T-helper 1 cell treated with Interleukin-12 subunit alpha and Interleukin-12 subunit beta and Interleukin-4 antibody, amounts not matched to agents 30 μg/mL and 1 μg/mL, for 36 hours (primary cell): ENCODE measurements around the gene NLRP6.
"Not testable (repeated sequence)": the region's sequence is repeated elsewhere in the genome, so short reads cannot be mapped to it uniquely, and the experiment has no call there.

ENCODE experiments used
- H3K27ac Mint-ChIP-seq: one replicate; pipeline ENCODE4 v1.8.0; 2021; ENCODE audit warnings: mild to moderate bottlenecking, mixed read lengths
- H3K27me3 Mint-ChIP-seq: one replicate; pipeline ENCODE4 v1.8.0; 2021; ENCODE audit warnings: low read depth, mixed read lengths
- H3K36me3 Mint-ChIP-seq: one replicate; pipeline ENCODE4 v1.8.0; 2021; ENCODE audit warnings: low read depth, mixed read lengths
- H3K4me1 Mint-ChIP-seq: one replicate; pipeline ENCODE4 v1.8.0; 2021; ENCODE audit warnings: low read depth, mixed read lengths
- H3K4me3 Mint-ChIP-seq: one replicate; pipeline ENCODE4 v1.8.0; 2021; ENCODE audit warnings: mild to moderate bottlenecking, moderate library complexity, mixed read lengths
- H3K9me3 Mint-ChIP-seq: one replicate; pipeline ENCODE4 v1.8.0; 2021; ENCODE audit warnings: mixed read lengths

The NLRP6 gene

DNA sequence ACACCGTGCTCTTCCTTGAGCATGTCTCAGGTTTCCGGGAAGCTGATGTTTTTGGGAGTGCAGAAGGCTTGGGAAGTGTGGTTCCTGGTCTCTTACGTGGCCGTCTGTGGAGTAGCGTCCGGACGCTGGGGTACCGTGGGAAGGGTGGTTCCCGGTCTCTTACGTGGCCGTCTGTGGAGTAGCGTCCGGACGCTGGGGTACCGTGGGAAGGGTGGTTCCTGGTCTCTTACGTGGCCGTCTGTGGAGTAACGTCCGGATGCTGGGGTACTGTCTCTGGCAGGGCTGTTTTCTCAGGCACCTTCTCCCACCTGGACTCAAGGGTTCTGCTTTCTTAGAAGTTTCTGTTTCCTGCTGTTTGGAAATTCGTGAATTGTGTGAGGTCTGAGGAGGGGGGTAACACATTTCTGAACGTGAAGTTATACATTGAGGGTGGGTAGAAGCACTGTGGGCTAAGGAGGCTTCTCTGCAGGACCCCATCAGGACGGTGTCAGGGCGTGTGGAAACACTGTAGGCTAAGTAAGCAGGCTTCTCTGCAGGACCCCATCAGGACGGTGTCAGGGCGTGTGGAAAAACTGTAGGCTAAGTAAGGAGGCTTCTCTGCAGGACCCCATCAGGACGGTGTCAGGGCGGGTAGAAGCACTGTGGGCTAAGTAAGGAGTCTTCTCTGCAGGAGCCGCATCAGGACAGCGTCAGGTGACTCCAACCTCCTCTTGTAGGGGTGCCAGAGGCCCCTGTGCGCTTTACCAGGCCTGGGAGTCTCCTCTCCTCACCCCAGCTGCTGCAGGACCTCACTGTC is 47.8 kb downstream of the NLRP6 start:
- Mint-ChIP-seq H3K27me3 (no peaks in the 10 kb centered on the region), H3K36me3 (no peaks in the 10 kb centered on the region), H3K9me3 (no peaks in the 10 kb centered on the region), H3K27ac (peak overlapping the region; percentile 90), H3K4me3 (no peak overlapping the region), H3K4me1 (peaks cover 37% of the 10 kb centered on the region)

- Mint-ChIP-seq H3K27ac (peak overlapping the region; percentile 90), H3K27me3 (no peaks in the 10 kb centered on the region), H3K9me3 (no peaks in the 10 kb centered on the region), H3K4me1 (peaks cover 39% of the 10 kb centered on the region), H3K36me3 (no peaks in the 10 kb centered on the region), H3K4me3 (peak overlapping the region; percentile 53)
These were observed 48.3 kb downstream of the NLRP6 start for GRCh38 chr11:326592-326841.

GRCh38 chr11:326842-327580 is 48.8 kb downstream of the NLRP6 start:
- no peaks in the 10 kb centered on the region for H3K9me3 Mint-ChIP-seq
- no peaks in the 10 kb centered on the region for H3K27me3 Mint-ChIP-seq
- H3K27ac Mint-ChIP-seq, result peak overlapping the region; percentile 90
- peaks cover 44% of the 10 kb centered on the region for H3K4me1 Mint-ChIP-seq
- H3K4me3 Mint-ChIP-seq, result peak overlapping the region; percentile 53
- no peaks in the 10 kb centered on the region for H3K36me3 Mint-ChIP-seq

DNA sequence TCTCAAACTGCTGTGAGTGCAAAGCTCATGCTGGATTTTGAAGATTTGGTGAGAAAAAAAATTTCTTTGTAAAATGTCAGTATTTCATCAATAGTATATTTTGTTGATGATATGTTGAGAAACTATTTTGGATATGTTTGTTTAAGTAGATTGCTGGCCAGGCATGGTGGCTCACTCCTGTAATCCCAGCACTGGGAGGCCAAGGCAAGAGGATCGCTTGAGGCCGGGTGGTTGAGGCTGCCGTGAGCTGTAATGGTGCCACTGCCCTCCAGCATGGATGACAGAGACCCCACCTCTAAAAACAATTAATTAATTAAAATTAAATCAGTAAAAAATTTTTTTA is 49.3 kb downstream of the NLRP6 start:
- H3K27ac Mint-ChIP-seq, result peak overlapping the region; percentile 90
- H3K4me3 Mint-ChIP-seq, result peak overlapping the region; percentile 44
- H3K36me3 Mint-ChIP-seq, result no peaks in the 10 kb centered on the region
- no peaks in the 10 kb centered on the region for H3K9me3 Mint-ChIP-seq
- H3K27me3 Mint-ChIP-seq, result no peaks in the 10 kb centered on the region
- H3K4me1 Mint-ChIP-seq, result peaks cover 45% of the 10 kb centered on the region

DNA sequence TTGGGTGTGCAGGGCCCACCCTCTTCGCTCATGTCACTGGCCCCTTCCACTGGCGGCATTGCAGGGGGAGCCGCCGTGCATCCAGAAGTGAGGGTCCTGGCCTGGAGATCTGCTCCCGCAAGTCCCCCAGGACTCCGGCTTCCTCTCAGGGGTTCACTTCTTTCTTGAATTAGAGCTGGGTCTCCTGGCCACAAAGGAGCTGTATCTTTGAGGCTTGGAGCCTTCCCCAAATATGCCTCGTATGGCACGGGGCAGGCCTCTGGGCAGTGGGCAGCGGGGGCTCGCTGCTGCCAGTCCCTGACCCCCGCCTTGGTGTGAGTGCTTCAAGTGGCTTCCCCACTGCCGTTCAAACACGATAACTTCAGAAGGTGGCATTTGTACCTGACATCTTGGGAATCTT is 49.8 kb downstream of the NLRP6 start:
- no peak overlapping the region for H3K4me3 Mint-ChIP-seq
- H3K36me3 Mint-ChIP-seq, result no peaks in the 10 kb centered on the region
- no peak overlapping the region for H3K27ac Mint-ChIP-seq
- H3K9me3 Mint-ChIP-seq, result peaks cover 2% of the 10 kb centered on the region
- H3K27me3 Mint-ChIP-seq, result no peaks in the 10 kb centered on the region
- peaks cover 45% of the 10 kb centered on the region for H3K4me1 Mint-ChIP-seq

GRCh38 chr11:328516-329100 is 50.4 kb downstream of the NLRP6 start:
- not testable (repeated sequence) for H3K9me3 Mint-ChIP-seq

DNA sequence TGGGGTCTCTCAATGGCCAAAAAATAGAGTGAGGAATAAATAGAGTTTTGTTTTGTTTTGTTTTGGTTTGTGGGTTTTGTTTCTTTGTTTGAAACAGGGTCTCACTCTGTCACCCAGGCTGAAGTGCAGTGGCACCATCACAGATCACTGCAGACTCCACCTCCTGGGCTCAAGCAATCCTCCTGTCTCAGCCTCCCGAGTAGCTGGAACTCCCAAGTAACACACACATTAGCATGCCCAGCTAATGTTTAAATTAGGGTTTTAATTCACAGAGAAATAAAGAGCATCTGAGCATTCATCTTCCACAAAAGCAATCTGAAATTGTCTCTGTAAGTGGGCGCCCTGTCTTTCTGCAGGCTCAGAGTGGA is 51.7 kb downstream of the NLRP6 start:
- Mint-ChIP-seq H3K4me1 (peaks cover 40% of the 10 kb centered on the region), H3K9me3 (peaks cover 4% of the 10 kb centered on the region), H3K36me3 (no peaks in the 10 kb centered on the region), H3K27ac (peak overlapping the region; percentile 81), H3K4me3 (no peak overlapping the region), H3K27me3 (no peaks in the 10 kb centered on the region)

More at GRCh38 chr11:328516-329100, 50.4 kb downstream of the NLRP6 start:
- H3K27ac Mint-ChIP-seq, H3K27me3 Mint-ChIP-seq, H3K4me3 Mint-ChIP-seq, H3K36me3 Mint-ChIP-seq: not testable (repeated sequence)
- H3K4me1 Mint-ChIP-seq, result peaks cover 45% of the 10 kb centered on the region

DNA sequence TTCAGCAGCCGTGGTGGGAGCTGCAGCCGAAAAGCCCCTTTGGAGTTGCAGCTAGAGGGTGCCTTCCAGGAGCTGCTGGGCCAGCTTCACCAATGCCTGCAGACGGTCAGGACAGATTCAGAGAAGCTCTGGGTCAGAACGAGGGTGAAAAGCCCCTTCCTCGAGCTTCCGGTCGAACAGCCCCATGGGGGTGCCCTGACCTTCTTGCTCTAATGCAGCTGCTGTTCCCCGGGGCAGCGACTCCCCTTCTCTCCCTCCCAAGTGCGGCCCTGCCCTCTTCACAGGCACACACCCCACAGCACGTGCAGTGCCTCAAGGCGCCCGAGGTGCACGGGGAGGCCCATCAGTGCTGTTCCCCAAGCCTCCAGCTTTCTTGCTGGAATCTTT is 52.1 kb downstream of the NLRP6 start:
- H3K9me3 Mint-ChIP-seq, result peaks cover 4% of the 10 kb centered on the region
- H3K4me3 Mint-ChIP-seq, result no peak overlapping the region
- no peaks in the 10 kb centered on the region for H3K27me3 Mint-ChIP-seq
- no peak overlapping the region for H3K27ac Mint-ChIP-seq
- no peaks in the 10 kb centered on the region for H3K36me3 Mint-ChIP-seq
- peaks cover 40% of the 10 kb centered on the region for H3K4me1 Mint-ChIP-seq

GRCh38 chr11:330694-331357 is 52.6 kb downstream of the NLRP6 start:
- Mint-ChIP-seq H3K27ac (no peak overlapping the region), H3K27me3 (no peaks in the 10 kb centered on the region), H3K9me3 (peaks cover 4% of the 10 kb centered on the region), H3K4me3 (no peak overlapping the region), H3K36me3 (no peaks in the 10 kb centered on the region), H3K4me1 (peaks cover 40% of the 10 kb centered on the region)

GRCh38 chr11:331358-332060 is 53.3 kb downstream of the NLRP6 start:
- no peaks in the 10 kb centered on the region for H3K27me3 Mint-ChIP-seq
- no peak overlapping the region for H3K4me3 Mint-ChIP-seq
- H3K27ac Mint-ChIP-seq, result no peak overlapping the region
- H3K36me3 Mint-ChIP-seq, result no peaks in the 10 kb centered on the region
- peaks cover 4% of the 10 kb centered on the region for H3K9me3 Mint-ChIP-seq
- peaks cover 33% of the 10 kb centered on the region for H3K4me1 Mint-ChIP-seq

- Mint-ChIP-seq H3K27ac (no peak overlapping the region), H3K4me1 (peaks cover 27% of the 10 kb centered on the region), H3K36me3 (no peaks in the 10 kb centered on the region), H3K27me3 (no peaks in the 10 kb centered on the region), H3K9me3 (peaks cover 4% of the 10 kb centered on the region), H3K4me3 (no peak overlapping the region)
These were observed 54.7 kb downstream of the NLRP6 start for GRCh38 chr11:332651-333480.

- peaks cover 26% of the 10 kb centered on the region for H3K4me1 Mint-ChIP-seq
- H3K4me3 Mint-ChIP-seq, H3K27me3 Mint-ChIP-seq: not testable (repeated sequence)
These were observed 55.5 kb downstream of the NLRP6 start for GRCh38 chr11:333616-334263.

GRCh38 chr11:334264-334994 is 56.2 kb downstream of the NLRP6 start:
- Mint-ChIP-seq H3K36me3 (no peaks in the 10 kb centered on the region), H3K4me3 (no peak overlapping the region), H3K27ac (no peak overlapping the region), H3K4me1 (peaks cover 21% of the 10 kb centered on the region), H3K27me3 (no peaks in the 10 kb centered on the region), H3K9me3 (peaks cover 4% of the 10 kb centered on the region)

More at GRCh38 chr11:333616-334263, 55.5 kb downstream of the NLRP6 start:
- H3K36me3 Mint-ChIP-seq, H3K27ac Mint-ChIP-seq, H3K9me3 Mint-ChIP-seq: not testable (repeated sequence)
